SU-DHL-6 (cell line): ENCODE data around the gene SNX15.

Experiments used
- H2AFZ ChIP-seq: fragments of 200-600 bp; sonication (generic); 2 replicates; pipeline ENCODE4 v1.6.1; 2014; ENCODE audit warnings: low read depth, mild to moderate bottlenecking, moderate library complexity, mixed read lengths, antibody characterized with exemption, low read length; ENCODE audit not compliant: severe bottlenecking
- H3F3A ChIP-seq: fragments of 200-600 bp; shearing (Covaris generic); 2 replicates; pipeline ENCODE4 v1.6.0; 2016; ENCODE audit warnings: antibody characterized with exemption, mild to moderate bottlenecking; ENCODE audit not compliant: insufficient read depth
- H3K27ac ChIP-seq: fragments of 200-600 bp; sonication (generic); 2 replicates; pipeline ENCODE4 v1.5.1; 2016; ENCODE audit warnings: low read depth, mild to moderate bottlenecking, low read length, moderate library complexity, mixed read lengths
- H3K27me3 ChIP-seq: fragments of 200-600 bp; sonication (generic), shearing (Covaris generic); 2 replicates; pipeline ENCODE4 v1.6.0; 2014; ENCODE audit warnings: mild to moderate bottlenecking, low read length
- H3K36me3 ChIP-seq: fragments of 200-600 bp; sonication (generic); 2 replicates; pipeline ENCODE4 v1.6.1; 2014; ENCODE audit warnings: mild to moderate bottlenecking, low read length, mixed read lengths
- H3K4me2 ChIP-seq: fragments of 300-600, 200-600 bp; shearing (Covaris generic), sonication (generic); 2 replicates; pipeline ENCODE4 v1.6.0; 2014; ENCODE audit warnings: low read length, low read depth, mild to moderate bottlenecking; ENCODE audit not compliant: poor library complexity, severe bottlenecking
- H3K4me3 ChIP-seq: fragments of 200-600 bp; sonication (generic); 2 replicates; pipeline ENCODE4 v1.5.1; 2014; ENCODE audit warnings: antibody characterized with exemption, low read length, mild to moderate bottlenecking, mixed read lengths; ENCODE audit not compliant: insufficient read depth, poor library complexity, severe bottlenecking
- H3K79me2 ChIP-seq: fragments of 200-600 bp; sonication (generic); 2 replicates; pipeline ENCODE4 v1.6.1; 2014; ENCODE audit warnings: mild to moderate bottlenecking, low read length, moderate library complexity; ENCODE audit not compliant: insufficient read depth
- H3K9ac ChIP-seq: fragments of 200-600 bp; sonication (generic); 2 replicates; pipeline ENCODE4 v1.7.0; 2014; ENCODE audit warnings: mild to moderate bottlenecking, low read length
- H3K9me2 ChIP-seq: fragments of 200-600 bp; sonication (generic); replicated peaks from 2 replicates; pipeline ENCODE4 v1.6.1; 2014; ENCODE audit warnings: low read length; ENCODE audit not compliant: insufficient read depth
- H3K9me3 ChIP-seq: fragments of 200-600 bp; sonication (generic); 2 replicates; pipeline ENCODE4 v1.6.1; 2014; ENCODE audit warnings: low read length, mixed read lengths; ENCODE audit not compliant: insufficient read depth
- H4K20me1 ChIP-seq: fragments of 200-600 bp; sonication (generic); 2 replicates; pipeline ENCODE4 v1.6.1; 2014; ENCODE audit warnings: low read depth, mild to moderate bottlenecking, antibody characterized with exemption, low read length, moderate library complexity, mixed read lengths
- EZH2phosphoT487 ChIP-seq: fragments of 200-600 bp; sonication (generic), shearing (Covaris generic); conservative IDR thresholded peaks from 2 replicates; pipeline ENCODE4 v1.6.1; 2018; ENCODE audit warnings: mild to moderate bottlenecking, antibody characterized with exemption, low read length, moderate library complexity, mixed read lengths
- TF ChIP-seq, protein P1 (sequence below): fragments of 200-600 bp; sonication (generic); IDR thresholded peaks from one replicate; pipeline ENCODE4 v1.5.1; 2017; ENCODE audit warnings: antibody characterized with exemption, mild to moderate bottlenecking, low read length, moderate library complexity; ENCODE audit not compliant: insufficient read depth, poor library complexity, severe bottlenecking

SNX15 gene

DNA sequence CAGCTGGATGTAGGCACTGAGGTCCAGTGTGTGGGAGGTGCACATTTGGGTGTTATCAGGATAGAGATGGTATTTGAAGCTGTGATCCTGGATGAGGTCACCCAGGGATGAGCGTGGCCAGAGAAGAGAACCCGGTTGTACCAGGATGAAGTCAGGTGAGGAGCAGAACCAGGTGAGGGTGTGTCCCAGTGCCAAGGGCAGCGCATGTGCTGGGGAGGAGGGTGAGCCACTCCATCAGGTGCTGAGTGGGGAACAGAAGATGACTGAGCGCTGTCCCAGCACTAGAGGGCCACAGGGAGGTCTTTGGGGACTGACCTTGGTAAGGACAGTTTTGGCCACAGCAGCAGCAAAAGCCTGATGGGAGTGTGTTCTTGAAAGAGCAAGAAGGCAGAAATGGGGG lies 10.5 kb upstream of the SNX15 start:
- Histone ChIP-seq H3K36me3 (no peaks in the 10 kb centered on the region), H3K9me2 (no peaks in the 10 kb centered on the region), H2AFZ (no peak overlapping the region), H3K9me3 (no peaks in the 10 kb centered on the region), H3K9ac (no peak overlapping the region), H3K4me3 (no peak overlapping the region), H3K4me2 (no peak overlapping the region), H3F3A (0 out of 2 replicates have a peak, but pooled peaks cover 4% of the 10 kb centered on the region), H3K79me2 (peaks cover 24% of the 10 kb centered on the region), H3K27ac (no peak overlapping the region), H4K20me1 (no peaks in the 10 kb centered on the region), H3K27me3 (no peaks in the 10 kb centered on the region)
- TF ChIP-seq EZH2phosphoT487: no peak
- TF ChIP-seq, protein P1, sequence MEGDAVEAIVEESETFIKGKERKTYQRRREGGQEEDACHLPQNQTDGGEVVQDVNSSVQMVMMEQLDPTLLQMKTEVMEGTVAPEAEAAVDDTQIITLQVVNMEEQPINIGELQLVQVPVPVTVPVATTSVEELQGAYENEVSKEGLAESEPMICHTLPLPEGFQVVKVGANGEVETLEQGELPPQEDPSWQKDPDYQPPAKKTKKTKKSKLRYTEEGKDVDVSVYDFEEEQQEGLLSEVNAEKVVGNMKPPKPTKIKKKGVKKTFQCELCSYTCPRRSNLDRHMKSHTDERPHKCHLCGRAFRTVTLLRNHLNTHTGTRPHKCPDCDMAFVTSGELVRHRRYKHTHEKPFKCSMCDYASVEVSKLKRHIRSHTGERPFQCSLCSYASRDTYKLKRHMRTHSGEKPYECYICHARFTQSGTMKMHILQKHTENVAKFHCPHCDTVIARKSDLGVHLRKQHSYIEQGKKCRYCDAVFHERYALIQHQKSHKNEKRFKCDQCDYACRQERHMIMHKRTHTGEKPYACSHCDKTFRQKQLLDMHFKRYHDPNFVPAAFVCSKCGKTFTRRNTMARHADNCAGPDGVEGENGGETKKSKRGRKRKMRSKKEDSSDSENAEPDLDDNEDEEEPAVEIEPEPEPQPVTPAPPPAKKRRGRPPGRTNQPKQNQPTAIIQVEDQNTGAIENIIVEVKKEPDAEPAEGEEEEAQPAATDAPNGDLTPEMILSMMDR: no peak

DNA sequence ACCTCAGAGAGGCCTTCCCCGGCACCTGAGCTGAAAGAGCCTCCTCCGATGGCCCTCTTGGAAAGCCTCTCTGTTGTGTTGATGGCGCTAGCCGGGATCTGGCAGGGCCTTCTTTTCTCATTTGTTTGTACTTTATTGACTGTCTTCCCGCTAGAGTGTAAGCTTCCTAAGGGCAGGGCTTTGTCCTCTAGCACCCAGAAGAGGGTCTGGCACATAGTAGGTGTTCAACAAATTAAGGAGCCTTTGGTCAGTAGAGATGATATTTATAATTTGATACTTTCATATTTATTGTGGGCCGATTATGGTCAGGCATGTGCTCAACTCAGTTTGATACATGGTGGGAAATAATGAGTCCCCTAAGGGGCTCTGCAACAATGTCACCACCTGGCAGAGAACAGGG lies 9.3 kb upstream of the SNX15 start:
- no peak for TF ChIP-seq EZH2phosphoT487
- TF ChIP-seq, protein P1: no peak
- no peaks in the 10 kb centered on the region for H3K36me3 ChIP-seq

DNA sequence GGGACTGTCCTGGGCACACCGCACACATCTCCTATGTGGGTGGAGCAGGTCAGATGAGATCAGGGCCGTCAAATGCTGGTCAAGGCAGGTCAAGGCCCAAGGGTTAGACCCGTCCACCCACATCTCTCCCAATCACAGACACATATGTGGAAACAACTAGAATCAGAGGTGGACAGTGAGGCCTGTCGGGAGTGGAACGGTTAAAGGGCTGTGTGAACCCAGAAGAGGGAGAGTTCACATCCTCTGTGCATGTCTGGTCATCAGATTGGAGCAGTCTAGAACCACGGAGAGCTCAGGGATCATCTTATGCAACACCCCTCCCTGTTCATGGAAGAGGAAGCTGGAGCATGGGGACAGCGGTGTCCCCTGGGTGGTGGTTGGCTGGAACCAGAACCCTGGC lies 7.4 kb upstream of the SNX15 start:
- TF ChIP-seq EZH2phosphoT487: no peak
- TF ChIP-seq, protein P1: no peak

More for the DNA sequence above, 9.3 kb upstream of the SNX15 start:
- no peak overlapping the region for H3K27ac ChIP-seq
- 0 out of 2 replicates have a peak, but pooled peaks cover 4% of the 10 kb centered on the region for H3F3A ChIP-seq
- no peaks in the 10 kb centered on the region for H3K9me2 ChIP-seq
- H3K4me2 ChIP-seq: no peak overlapping the region
- no peak overlapping the region for H2AFZ ChIP-seq
- H3K27me3 ChIP-seq: no peaks in the 10 kb centered on the region
- H3K9ac ChIP-seq: no peak overlapping the region
- peaks cover 24% of the 10 kb centered on the region for H3K79me2 ChIP-seq
- H4K20me1 ChIP-seq: no peaks in the 10 kb centered on the region
- H3K4me3 ChIP-seq: no peak overlapping the region
- H3K9me3 ChIP-seq: no peaks in the 10 kb centered on the region

More for the DNA sequence above, 7.4 kb upstream of the SNX15 start:
- Histone ChIP-seq H3F3A (no peaks in the 10 kb centered on the region), H3K36me3 (no peaks in the 10 kb centered on the region), H4K20me1 (no peaks in the 10 kb centered on the region), H3K79me2 (peaks cover 21% of the 10 kb centered on the region), H3K9me3 (no peaks in the 10 kb centered on the region), H3K27ac (no peak overlapping the region), H3K27me3 (no peaks in the 10 kb centered on the region), H3K9ac (no peak overlapping the region), H3K4me2 (no peak overlapping the region), H2AFZ (no peak overlapping the region), H3K4me3 (no peak overlapping the region), H3K9me2 (no peaks in the 10 kb centered on the region)
